IPS-NIHi11 (cell line): ENCODE measurements around the gene ZCCHC24.

Experiments used
- DNase-seq: peaks from one replicate; pipeline ENCODE4 v3.0.0; 2012; ENCODE audit warnings: mixed read lengths, low spot score

The ZCCHC24 gene

DNA sequence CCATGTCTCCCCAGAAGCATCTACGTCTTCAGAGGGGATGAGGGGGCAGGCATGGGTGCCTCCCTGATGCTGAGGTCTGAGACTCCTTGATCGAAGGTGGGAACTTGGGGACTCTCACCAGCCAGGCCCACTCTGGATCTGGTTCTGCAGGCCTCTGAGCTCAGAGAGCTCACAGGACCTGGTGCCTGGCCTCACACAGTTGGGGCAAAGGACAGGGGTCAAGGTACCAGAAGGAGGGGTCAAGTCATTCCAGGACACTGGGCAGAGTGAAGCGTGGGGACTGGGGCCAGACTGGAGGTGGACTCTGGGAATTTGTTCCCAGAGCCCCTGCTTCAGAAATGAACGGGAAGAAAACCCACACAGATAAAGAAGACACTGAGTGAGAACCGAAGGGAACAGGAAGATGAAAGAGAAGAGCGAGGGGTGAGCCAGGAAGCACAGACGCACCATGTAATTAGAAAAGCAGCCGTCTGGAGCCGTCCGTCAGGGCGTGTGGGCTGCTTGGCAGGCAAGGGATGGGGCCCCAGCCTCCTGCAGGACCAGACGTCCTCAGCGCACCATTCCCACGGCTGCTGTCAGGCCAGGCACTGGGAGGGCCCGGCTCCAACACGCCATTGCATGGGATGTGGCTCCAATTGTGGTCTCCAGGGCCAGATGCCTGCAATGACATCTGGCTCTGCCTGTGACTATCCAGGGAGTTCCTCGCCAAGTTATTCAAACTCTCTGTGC is 47.7 kb downstream of the ZCCHC24 start:
- no peak for DNase-seq

DNA sequence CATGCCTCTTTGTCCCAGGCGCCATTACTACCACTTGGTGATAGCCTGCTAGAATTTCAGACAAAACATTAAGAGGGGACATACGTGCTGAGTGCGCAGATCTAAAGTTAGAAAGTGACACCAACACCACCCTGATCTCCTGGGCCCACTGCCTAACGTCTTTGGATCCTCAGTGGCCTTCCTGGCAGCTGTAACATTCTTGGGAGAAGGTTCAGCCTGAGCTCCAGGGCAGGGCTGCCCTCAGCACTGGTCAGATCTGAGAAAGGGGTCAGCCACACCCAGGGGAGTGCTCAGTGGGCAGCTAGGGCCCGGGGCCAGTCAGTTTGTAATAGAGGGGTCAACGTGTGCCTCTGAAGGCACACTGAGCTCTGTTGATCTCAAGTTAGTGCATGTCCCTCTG is 48.4 kb downstream of the ZCCHC24 start:
- no peak for DNase-seq

- no peak for DNase-seq
Observed at GRCh38 chr10:79396520-79396919, 48.9 kb downstream of the ZCCHC24 start.

GRCh38 chr10:79394664-79395063 is 50.8 kb downstream of the ZCCHC24 start:
- DNase-seq, result no peak

DNA sequence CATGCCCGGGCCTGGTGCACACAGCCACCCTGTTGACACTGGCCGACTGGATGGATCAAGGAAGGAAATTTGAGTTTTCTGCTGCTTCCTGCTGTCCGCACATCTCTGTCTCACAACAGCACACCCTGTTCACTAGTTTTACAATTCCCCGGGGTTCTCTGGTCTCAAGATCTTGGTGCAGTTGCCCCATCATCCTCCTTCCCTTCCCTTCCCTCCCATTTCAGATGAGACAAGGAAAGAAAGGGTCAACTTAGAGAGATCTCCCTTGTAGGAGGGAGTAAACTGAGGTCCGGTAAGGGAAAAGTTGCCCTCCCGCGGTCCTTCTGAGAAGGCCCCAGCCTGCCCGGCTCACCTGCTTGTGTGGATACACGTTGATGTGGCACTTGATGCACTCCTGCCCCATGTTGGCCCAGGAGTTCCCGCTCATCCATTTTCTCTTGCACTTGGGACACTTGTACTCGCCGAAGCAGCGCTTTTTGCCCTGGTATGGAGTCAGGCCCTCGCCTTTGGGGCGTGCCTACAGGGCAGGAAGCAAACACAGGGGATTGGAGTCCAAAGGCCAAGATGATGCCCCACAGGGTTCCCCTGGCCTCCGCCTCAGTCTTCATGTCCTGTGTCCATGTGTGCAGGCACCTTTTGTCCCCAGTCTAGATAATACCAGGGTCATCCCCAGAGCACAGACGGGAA is 51.4 kb downstream of the ZCCHC24 start:
- no peak for DNase-seq

DNA sequence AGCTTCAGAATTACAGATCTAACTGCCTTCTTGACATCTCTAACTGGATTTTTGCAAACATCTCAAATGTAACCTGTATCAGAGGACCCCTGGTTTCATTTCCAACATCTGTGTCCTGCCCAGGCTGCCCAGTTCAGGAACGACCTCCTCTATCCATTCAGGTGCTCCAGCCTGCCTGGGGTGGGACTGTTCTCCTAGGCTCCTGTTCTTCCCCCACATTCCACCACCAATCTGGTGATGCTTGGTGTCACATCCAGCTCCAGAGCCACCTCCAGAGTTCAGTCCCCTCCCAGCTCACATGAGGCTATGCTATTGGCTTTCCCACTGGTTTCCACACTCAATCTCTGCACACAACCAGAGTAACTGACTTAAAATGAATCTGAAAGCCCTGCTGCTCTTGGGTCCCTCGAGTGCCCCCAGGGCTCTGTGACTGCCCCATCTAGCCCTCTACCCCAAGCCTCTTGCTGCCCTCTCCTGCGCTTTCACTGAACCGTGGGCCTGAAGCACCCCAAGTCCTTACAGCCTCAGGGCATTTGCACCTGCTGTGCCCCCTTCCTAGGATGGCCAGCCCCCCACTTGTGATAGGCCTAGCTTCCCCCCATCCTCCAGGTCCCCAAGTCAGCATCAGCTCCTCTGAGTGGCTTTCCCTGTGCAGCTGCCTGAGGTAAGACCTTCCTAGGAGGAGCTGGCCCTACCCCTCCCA is 52.1 kb downstream of the ZCCHC24 start:
- no peak for DNase-seq

DNA sequence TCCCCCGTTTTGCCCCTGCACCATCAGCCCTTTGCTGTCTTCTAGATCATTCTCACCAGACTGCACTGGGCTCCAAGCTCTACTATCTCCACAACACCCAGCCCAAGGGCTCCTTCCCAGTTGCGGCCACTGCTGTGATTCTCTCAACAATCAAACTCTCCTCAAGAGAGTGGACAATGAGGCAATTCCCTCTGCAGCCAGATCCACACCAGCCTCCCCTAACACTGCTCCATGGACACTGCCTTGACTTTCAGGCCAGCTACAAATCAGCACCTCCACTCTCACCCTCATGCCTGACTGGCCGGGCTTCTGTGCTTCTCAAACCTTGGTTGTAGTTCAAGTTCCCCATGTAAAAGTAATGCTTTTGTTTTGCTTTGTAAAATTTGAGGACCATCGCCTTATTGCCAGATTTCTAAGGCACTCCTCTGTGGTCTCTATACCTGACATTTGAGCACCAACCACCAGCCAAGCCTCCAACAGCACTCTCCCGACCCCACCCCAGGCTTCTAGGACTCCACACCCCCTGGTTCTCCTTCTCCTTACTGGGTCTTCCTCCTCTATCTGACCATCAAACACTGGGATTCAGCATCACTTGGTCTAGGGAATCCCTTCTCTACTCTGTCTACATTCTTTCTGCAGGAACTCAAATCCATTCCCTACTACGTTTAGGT is 52.8 kb downstream of the ZCCHC24 start:
- DNase-seq, result no peak

GRCh38 chr10:79392020-79392398 is 53.4 kb downstream of the ZCCHC24 start:
- no peak for DNase-seq

- DNase-seq, result no peak
Observed at GRCh38 chr10:79391231-79392019, 54.0 kb downstream of the ZCCHC24 start.

- DNase-seq, result peak; percentile 31
Observed at GRCh38 chr10:79390551-79391229, 54.7 kb downstream of the ZCCHC24 start.

DNA sequence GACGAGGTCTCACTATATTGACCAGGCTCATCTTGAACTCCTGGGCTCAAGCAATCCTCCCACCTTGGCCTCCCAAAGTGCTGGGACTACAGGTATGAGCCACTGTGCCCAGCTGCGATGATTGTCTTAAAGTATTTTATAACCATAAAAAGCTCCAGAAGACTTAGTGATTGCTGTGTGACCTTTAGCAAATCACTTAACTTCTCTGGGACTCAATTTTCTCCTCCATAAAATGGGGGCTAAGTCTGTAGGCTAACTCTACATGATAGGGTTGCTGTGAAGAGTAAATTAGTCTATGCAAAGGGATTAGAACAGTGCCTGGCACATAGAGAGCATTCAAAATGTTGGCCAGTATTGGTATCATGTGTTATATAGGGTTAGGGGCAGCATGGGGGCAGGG is 55.4 kb downstream of the ZCCHC24 start:
- no peak for DNase-seq

DNA sequence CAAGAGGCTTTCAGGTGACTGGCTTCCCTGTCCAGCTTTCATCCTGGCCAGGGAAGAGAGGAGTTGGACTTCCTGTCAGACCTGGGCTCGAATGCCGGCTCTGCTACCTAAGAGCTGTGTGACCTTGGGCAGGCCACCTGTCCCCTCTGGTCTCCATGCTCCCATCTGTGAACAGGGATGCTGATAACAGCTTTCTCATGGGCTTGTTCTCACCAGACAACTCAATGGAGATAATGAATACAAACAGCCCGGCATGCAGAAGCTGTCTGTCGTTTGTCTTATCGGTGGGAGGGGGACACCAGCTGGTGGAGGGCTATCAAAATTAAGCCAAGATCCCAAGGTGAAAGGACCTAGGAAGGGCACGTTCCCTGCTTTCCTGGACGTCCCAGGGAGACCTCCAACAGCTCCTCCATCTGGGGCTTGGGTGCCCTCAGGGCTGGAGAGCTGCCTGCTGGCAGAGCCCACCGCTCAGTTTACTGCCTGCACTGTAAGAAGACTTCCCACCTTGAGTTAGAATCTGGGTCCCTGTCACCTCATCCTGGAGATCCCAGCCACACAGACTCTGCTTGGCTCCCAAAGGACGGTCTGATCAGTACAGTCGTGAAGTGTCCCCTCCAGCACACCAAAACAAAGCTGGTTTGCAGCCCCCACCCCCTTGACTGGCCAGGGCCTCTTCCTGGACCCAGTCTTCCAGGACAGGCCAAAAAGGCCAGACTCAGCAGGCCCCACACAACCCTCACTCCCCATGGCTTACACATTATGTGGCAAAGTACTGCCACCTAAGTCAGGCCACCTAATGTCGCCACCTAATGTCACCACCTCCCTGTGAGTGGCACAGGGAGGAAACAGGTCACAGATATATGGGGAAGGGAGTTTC is 57.2 kb downstream of the ZCCHC24 start:
- peak; percentile 17 for DNase-seq

DNA sequence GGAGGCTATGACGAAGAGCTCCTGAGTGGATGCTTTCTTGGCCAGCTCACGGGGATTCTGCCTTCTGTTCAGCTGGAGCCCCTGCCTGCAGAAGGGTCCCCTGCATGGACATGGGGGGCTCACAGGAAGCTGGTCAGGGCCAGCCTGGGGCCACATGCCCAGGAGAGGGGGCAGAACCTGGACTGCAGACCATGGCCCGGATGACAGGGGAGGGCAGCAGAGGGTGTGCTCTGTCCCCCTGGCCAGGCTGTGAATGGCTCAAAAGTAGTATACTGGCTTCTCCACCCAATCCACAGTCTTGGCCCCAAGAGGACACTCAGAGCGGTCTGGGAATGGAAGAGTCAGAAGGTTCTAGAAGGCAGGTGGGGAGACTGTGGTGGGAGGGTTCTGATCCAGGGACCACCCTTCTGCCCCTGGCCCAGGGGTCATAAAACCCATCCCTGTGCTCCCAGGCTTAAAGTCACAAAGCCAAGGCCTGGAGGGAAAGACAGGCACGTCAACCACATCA is 57.9 kb downstream of the ZCCHC24 start:
- no peak for DNase-seq

DNA sequence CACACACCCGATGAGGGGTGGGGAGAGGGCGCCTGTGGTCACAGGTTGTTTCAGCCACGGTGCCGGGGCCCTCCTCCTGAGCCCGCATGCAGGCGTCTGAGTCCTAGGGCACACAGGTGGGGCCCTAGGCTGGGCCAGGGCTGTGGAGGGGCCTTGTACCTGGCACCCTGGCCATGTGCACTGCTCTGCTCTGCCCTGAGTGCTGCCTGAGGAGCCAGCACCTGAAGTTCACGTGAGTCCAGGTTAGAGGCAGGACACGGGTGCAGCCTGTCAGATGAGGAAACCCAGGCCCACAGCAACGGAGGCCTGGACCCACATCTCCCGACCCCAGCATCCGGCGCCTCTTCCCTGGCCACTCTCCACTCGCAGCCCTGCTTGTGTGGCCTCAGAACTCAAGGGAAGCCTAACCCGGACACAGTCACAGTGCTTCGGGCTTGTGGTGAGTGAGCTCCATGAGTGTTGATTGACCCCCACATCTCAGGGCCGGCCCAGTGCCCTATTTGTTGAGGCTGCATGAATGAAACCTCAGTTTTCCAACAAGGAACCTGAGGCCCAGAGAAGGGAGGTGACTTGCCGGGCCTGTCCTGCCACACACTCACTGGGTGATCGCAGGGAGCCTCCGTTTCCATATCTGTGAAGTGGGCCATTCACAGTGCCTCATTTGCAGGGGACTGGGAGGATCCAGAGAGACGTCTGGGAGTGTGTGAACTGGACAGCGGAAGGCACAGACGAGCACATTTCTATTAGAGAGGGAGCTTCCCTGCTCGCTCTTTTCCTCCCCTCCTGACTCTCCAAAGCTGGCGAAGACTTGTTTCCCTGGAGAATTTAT is 58.6 kb downstream of the ZCCHC24 start:
- peak; percentile 26 for DNase-seq

DNA sequence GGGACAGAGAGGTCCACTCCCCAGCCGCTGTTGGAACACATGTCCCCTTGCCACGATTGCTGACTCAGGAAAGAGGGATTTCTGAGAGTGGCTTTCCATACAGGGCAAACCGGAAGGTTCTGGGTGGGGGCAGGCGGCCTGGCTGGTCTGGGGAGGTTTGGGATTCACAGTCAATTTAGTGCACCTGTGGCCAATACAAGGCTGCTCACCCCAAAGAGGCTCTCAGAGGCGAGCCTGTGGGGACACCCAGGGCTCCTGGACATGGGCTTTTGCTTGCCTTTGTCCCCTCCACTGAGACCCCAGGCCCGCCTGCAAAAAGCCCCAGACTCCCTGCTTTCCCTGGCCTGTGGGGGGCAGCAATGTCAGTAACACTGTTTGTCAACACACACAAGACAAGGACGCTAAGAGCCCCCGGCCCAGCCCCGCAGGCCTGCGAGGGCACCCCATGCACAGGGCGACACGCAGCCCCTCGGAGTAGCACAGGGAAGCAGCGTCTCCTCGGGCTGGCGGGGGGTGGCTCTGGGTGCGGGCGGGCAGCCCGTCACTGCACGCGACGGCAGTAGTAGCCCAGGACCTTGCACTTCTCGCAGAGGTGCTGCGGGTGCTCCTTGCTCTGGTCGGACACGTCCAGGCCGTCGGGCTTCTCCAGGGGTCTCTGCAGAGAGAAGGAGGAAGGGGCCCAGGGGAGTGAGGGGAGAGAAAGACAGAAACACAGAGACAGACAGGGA is 59.5 kb downstream of the ZCCHC24 start:
- DNase-seq, result peak; percentile 83

GRCh38 chr10:79385392-79385795 is 60.0 kb downstream of the ZCCHC24 start:
- no peak for DNase-seq

DNA sequence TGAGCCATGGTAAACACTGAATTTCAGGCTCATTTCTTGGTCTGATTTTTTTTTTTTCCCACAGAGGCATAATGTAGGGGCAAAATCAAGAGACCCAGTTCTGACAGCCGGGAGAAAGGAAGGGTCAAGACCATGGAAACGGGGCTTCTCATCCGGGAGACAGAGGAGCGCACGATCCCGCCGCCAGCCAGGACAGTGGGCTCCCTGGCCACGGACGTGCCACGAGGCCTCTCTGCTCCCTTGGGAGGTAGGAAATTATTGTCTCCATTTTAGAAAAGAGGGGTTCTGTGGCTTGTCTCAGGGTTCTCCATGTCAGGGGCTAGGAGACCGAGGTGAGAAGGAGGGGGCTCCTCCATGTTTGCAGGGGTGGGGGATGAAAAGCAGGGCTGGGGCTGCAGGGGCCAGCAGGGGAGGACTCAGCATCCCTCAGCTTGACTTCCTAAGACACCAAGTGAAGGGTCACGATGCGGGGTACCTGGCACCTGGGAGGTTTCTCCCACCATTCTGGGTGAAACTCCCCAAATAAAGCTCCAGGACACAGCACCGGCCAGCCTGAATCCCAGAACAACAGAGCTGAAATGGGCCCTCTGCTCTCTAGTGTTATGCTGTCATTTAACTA is 60.5 kb downstream of the ZCCHC24 start:
- DNase-seq, result no peak
